Stimulated activated CD4-positive, alpha-beta T cell treated with anti-CD3 and anti-CD28 coated beads, Interleukin-2, amount 100 ng/mL, for 48 hours (primary cell): ENCODE measurements around the gene GP5.

Experiments
- DNase-seq, 2 donors: peaks; one replicate each; pipeline ENCODE4 v3.0.0-alpha.2; 2020

Gene GP5

GRCh38 chr3:194396859-194397756 lies 2.0 kb downstream of the GP5 start:
- DNase-seq: no peak

GRCh38 chr3:194396539-194396858 lies 2.6 kb downstream of the GP5 start:
- no peak for DNase-seq

DNA sequence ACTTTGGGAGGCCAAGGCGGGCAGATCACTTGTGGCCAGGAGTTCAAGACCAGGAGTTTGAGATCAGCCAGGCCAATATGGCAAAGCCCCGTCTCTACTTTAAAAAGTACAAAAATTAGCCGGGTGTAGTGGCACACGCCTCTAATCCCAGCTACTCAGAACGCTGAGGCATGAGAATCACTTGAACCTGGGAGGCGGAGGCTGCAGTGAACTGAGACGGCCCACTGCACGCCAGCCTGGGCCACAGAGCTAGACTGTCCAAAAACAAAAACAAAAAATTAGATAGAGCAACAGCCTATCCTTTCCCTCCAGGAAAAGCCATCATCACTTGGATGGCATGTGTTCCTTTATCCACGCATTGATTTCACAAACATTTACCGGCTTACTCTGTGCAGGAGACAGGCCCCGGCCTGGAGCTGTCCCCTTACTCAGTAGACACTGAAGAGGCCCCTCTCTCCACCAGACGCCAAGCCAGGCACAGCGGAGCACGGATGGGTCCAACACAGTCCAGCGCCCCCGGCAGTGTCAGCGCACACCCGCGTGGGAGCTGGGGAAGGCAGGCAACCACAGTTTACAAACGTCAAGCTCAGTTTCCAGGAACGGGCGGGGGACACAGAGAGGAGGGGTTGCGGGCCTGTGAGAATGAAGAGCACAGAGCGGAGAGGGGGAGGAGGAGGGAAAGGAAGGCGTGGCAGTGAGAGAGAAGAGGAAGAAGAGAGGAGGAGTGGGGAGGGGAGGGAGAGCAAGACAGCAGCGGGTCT lies 3.1 kb downstream of the GP5 start:
- DNase-seq: peak; percentile 41 to 42

DNA sequence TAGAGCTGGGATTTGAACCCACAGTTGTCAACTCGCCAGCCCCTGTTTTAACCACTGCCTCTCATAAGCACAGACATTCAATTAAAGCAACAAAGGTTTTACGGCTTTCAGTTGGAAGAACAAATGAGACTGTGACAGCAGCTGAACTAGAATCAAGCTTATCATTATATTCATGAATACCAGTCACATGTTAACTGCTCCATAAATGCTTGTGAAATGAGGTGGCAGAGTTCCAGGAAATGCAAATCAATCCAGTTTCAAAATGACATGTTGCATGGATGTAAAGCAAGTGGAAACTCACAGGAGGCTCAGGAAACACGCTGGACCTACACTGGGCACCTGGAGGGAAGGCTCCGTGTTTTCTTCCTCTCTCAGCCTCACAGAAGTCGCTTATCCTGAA lies 3.9 kb downstream of the GP5 start:
- DNase-seq: no peak

DNA sequence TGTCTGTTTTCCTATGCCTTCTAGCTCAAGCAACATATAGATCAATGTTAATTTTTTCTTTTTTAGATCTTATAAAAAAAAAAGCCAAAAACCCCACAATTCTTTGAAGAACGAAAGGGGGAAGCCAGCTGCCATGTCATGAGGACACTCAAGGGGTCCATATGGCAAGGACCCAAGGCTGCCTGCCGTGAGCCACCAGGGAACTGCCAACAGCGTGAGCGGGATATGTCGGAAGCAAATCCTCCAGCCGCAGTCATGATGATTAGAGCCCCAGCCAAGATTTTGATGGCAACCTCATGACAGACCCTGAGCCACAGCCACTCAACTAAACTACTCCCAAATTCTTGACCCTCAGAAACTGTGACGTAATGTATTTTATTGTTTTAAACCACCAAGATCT lies 6.5 kb downstream of the GP5 start:
- no peak for DNase-seq

DNA sequence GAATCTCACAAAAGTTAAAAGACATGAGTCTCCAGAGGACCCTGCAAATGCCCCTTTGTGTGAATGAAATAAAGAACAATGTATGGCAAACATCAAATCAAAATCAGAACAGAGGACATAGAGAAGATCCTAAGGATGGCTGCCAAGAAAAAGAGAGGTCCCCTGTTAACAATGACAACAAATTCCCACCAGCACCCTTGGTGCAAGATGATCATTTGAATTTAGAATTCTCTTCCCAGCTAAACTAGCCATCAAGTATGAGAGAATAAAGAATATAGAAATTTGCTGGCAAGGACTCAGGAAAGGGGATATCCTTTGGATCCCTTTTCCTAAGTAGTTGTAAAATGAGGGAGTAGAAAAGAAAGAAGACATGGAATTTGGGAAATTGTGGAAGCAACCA lies 8.2 kb downstream of the GP5 start:
- no peak for DNase-seq

GRCh38 chr3:194389269-194389668 lies 9.8 kb downstream of the GP5 start:
- no peak for DNase-seq

GRCh38 chr3:194387926-194388418 lies 11.1 kb downstream of the GP5 start:
- DNase-seq: no peak

DNA sequence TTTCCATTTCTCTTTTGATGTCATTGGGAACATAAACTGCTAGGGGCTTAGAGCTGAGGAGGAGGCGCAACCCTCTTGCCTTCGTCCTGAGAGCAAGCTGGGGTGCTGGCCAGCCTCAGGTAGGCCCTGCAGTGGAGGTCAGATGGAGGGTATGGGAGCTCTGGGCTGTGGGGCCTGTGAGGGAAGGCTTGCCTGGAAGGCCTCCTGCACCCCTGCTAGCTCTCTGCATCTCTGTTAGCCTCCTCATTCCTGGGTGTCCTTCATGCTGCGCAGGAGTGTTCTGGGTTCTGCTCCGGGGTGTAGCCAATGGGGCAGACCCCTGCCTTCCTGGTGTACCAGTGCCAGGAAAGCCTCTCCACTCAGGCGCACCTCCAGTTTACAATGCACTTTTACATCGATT lies 11.8 kb downstream of the GP5 start:
- DNase-seq: no peak

DNA sequence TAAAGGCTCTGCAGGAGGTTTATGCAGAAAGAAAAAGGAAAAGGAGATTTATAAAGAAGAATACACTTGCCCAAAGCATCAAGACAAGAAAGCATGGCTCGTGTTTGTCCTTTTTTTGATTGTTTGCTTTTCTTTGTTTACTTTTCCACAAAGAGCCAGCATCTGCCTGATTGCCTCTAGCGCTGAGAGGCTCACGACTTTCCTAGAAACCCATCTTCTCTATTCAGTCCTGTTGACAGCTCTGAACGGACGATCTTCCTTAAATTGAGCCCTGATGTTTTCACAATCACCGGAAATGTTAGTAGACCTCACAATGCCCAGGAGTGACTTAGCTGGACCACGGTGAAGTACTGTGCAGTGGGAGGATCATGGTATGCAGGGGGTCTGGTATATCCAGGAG lies 12.4 kb downstream of the GP5 start:
- DNase-seq: no peak

GRCh38 chr3:194386066-194386465 lies 13.0 kb downstream of the GP5 start:
- DNase-seq: no peak

DNA sequence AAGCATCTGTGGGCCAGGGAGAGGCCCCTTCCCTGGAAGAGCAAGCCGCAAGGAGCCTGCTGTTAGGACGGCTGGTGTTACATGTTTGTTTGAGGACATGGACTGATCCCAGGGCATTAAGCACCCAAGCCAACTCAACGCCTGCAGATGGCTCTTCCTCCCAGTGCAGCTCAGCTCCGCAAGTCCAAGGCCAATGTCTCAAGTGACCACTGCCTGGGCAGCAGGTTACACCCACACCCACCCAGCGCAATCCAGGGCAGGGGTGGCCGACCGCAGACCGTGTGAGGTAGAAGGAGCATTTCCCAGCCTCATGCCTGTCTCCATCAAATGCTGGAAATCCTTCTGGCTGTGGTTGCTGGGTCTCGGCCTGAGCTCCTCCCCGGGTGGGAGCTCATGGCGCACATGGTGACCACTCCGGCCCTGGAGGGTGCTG lies 14.5 kb downstream of the GP5 start:
- DNase-seq: no peak

DNA sequence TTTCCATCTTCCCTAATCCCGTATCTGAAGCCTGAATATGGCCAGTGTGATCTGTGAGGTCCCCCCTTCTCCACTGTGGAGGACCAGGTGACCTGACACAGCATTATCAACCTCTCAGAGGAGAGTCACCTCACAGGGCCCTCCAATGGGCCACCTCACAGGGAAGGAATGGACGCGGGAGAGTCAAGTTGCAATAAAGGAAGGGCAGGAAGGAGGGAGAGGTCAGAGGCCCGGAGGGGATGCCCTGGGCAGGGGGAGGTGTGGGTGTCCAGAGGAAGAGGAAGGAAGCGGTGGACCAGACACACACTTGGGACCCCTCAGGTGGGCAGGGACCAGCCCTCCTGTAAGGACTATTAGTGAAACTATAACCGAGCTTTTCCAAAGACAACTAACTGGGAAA lies 14.9 kb downstream of the GP5 start:
- DNase-seq: no peak

DNA sequence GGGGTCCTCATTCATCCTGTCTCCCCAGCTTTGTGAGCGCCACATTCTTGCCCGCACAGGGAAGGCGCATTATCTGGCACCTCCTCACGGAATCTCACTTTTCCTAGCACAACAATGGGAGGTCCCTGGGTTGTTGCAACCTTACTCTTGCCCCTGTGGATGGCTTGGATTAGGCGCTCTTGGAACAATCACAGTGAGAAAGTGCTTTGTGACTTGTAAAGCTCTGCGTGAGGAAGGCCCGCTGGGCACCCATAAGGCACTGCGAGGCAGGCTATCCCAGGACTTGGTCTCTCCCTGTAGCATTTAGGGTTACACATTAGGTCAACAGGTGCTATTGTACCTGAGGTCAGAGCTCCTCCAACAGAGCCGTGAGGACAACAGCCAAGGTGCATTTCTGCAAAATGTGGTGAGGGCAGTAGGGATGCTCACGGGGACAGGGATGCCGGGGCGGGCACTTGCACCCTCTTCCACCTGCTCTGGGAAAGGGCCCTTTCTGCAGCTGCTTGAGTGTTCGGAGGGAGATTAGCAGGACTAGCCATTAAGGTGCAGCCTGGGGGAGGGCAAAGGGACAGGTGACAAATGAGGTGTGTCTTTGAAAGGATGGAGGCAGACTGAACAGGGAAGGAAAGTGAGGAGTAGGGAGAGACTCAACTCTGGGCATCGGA lies 15.7 kb downstream of the GP5 start:
- no peak for DNase-seq

GRCh38 chr3:194382892-194383223 lies 16.2 kb downstream of the GP5 start:
- no peak for DNase-seq

DNA sequence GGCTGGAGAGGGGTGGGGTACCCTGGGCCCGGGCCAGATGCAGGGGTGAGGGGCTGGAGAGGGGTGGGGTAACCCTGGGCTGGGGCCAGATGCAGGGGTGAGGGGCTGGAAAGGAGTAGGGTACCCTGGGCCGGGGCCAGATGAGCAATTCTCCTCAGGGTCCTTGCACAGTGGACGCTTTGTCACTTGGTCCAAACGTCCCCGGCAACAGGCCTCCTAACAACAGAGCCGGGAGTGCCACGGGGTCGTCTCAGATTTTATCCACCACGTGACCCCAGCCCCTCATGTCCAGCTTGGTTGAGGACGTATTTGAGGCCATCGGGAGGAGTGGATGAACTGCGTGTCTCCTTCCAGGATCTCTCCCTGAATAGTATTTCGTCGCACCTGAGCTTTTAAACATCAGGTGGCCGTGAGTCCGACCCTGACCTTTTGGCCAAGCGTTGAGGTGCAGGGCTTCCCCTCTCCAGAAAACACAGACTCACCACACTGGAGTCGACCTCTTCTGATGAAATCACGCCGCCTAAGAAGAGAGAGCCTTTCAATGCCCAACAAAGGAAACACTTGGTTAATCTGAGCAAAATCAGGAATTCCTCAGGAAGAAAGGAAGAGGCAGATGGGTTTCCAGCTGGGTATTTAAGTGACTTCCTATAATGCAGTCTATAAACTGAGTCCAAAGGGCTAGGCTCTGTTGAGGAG lies 16.7 kb downstream of the GP5 start:
- DNase-seq: no peak

DNA sequence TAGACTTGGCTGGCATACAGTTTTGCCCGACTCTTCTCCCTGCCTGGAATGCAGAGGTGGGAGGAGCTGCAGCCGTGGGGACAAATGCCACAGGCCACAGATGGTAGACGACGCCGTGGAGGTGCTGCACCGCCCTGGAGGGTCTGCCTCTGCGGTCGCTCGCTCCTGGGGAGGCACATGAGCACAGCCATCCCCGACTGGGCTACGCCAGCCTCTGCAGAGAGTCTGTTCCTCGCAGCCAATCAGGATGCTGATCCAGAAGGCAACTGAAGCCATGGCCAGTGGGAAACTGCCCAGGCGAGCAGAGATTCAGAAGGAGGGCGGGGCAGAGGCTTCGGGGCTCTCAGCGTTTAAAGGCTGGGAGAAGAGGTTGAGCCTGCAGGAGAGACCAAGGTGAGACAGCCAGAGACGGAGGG lies 17.6 kb downstream of the GP5 start:
- DNase-seq: no peak

GRCh38 chr3:194380326-194380725 lies 18.7 kb downstream of the GP5 start:
- DNase-seq: no peak

DNA sequence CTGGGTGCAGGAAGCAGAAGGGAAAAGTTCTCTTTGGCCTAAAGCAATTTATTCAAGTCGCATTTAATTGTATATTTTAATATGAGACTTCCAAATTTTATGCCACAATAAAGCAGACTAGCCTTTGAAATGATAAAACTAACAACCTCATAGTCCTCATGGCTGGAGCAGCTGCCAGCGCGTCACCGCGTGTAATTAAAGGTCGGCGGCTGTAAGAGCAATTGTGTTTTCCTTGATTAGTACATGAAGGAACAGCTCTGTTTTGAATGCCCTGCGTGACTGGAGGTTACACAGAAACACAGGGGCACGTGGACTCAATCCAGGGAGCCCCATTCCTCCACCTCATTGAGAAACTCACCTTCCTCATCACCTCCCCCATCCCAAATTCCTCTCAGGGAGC lies 19.4 kb downstream of the GP5 start:
- no peak for DNase-seq

GRCh38 chr3:194379231-194379630 lies 19.8 kb downstream of the GP5 start:
- no peak for DNase-seq

GRCh38 chr3:194377708-194378107 lies 21.4 kb downstream of the GP5 start:
- no peak for DNase-seq

GRCh38 chr3:194376241-194376560 lies 22.9 kb downstream of the GP5 start:
- no peak for DNase-seq

DNA sequence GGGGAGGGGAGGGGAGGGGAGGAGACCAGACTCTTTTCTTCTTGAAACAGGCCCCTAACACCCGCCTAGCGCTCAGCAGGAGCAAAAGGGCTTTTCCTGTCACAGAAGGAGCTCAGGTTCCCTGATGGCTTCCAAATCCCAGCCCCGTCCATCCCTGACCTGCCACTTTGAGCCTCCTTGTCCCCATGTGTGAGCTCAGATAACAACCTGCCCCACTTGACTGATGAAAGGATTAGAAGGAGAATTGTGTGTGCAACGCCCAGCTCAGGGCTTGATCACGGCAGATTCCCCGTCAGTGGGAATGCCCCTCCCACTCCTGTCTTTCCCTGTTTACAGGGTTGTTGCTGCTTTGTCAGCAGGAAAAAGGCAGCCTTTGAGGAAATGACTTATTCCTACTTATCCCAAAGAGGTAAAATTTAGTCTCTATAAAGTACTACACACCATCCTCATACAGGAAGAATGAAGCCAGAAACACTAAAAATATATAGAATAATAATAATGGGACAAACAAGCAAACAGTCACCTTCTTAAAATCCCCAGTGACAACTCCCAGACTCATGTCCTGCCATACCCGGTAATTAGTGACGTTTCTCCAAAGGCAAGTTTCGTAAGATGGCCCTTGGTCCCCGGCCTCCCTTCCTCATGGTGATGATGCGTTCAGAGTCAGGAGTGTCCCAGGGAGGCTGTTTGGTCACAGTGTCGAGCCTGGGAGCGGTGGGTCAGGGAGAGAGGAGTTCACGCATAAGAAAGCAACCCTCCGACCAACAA lies 23.4 kb downstream of the GP5 start:
- DNase-seq: no peak
